ENCODE measurements around the gene UBC. TPM values are rescaled to one million over a fixed set of nuclear protein-coding genes. Genes with fewer than 3 reads are reported as not detected.
A peak's percentile ranks its signal among the peaks of the same experiment; 100 is the strongest.
"Not testable (repeated sequence)": the region's sequence is repeated elsewhere in the genome, so short reads cannot be mapped to it uniquely, and the experiment has no call there.

Gene UBC
- total RNA-seq, 3 donors from 2014 or later, result 1,552 to 1,797 (median 1,598) TPM

GRCh38 chr12:124940143-124940392 is 25.6 kb upstream of the UBC start:
- intact Hi-C loops (cut with DNase I; ENCODE audit: low total_unique reads), result no loop called here
- Histone ChIP-seq H3K27me3 (no peaks in the 10 kb centered on the region), H3K27ac (peak overlapping the region; percentile 97 to 98), H3K9me3 (no peaks in the 10 kb centered on the region), H3K4me1 (peaks cover 0 to 2% of the 10 kb centered on the region in 2 donors), H3K4me3 (peak overlapping the region; percentile 46 to 75 (median 56)), H3K36me3 (no peaks in the 10 kb centered on the region)
- TF ChIP-seq POLR2AphosphoS5 (IDR thresholded peaks at IDR 0.05), result no peak
- TF ChIP-seq CTCF (IDR thresholded peaks at IDR 0.05), result no peak
- TF ChIP-seq POLR2A (IDR thresholded peaks at IDR 0.05), result no peak
- DNase-seq (ENCODE audit: low spot score in 2 of 2), result no peak

- DNase-seq (ENCODE audit: low spot score in 2 of 2), result peak; percentile 86
- intact Hi-C loops (cut with DNase I; ENCODE audit: low total_unique reads), result no loop called here
- Histone ChIP-seq H3K27ac (peak overlapping the region; percentile 97 to 98), H3K36me3 (no peaks in the 10 kb centered on the region), H3K4me3 (peak overlapping the region; percentile 46 to 75 (median 56)), H3K4me1 (peaks cover 0 to 2% of the 10 kb centered on the region in 2 donors), H3K27me3 (no peaks in the 10 kb centered on the region), H3K9me3 (no peaks in the 10 kb centered on the region)
- TF ChIP-seq CTCF (IDR thresholded peaks at IDR 0.05), result peak in 2 of 3 donors; percentile 23 to 52
- no peak for TF ChIP-seq POLR2A (IDR thresholded peaks at IDR 0.05)
- peak; percentile 80 to 96 (median 83) for TF ChIP-seq POLR2AphosphoS5 (IDR thresholded peaks at IDR 0.05)
Measured at GRCh38 chr12:124939421-124940142, 25.1 kb upstream of the UBC start.

GRCh38 chr12:124939079-124939420 is 24.6 kb upstream of the UBC start:
- H3K27me3 ChIP-seq, result no peaks in the 10 kb centered on the region
- peak in 1 of 2 donors; percentile 78 for DNase-seq (ENCODE audit: low spot score in 2 of 2)
- peak overlapping the region; percentile 97 to 98 for H3K27ac ChIP-seq
- H3K36me3 ChIP-seq, result no peaks in the 10 kb centered on the region
- H3K4me3 ChIP-seq, result peak overlapping the region; percentile 46 to 75 (median 56)
- intact Hi-C loops (cut with DNase I; ENCODE audit: low total_unique reads), result no loop called here
- H3K4me1 ChIP-seq, result peaks cover 0 to 2% of the 10 kb centered on the region in 2 donors
- H3K9me3 ChIP-seq, result no peaks in the 10 kb centered on the region
- TF ChIP-seq POLR2A (IDR thresholded peaks at IDR 0.05) (no peak), CTCF (IDR thresholded peaks at IDR 0.05) (peak in 2 of 3 donors; percentile 30 to 52)

GRCh38 chr12:124938587-124938986 is 24.1 kb upstream of the UBC start:
- no peak for TF ChIP-seq POLR2AphosphoS5 (IDR thresholded peaks at IDR 0.05)
- no peak for TF ChIP-seq POLR2A (IDR thresholded peaks at IDR 0.05)
- no peak for TF ChIP-seq CTCF (IDR thresholded peaks at IDR 0.05)
- intact Hi-C loops (cut with DNase I; ENCODE audit: low total_unique reads), result no loop called here
- H3K4me1 ChIP-seq, result peaks cover 0 to 2% of the 10 kb centered on the region in 2 donors
- H3K27me3 ChIP-seq, result no peaks in the 10 kb centered on the region
- DNase-seq (ENCODE audit: low spot score in 2 of 2), result peak in 1 of 2 donors; percentile 88
- peak overlapping the region; percentile 46 to 75 (median 56) for H3K4me3 ChIP-seq
- no peaks in the 10 kb centered on the region for H3K36me3 ChIP-seq
- peak overlapping the region; percentile 97 to 98 for H3K27ac ChIP-seq
- H3K9me3 ChIP-seq, result no peaks in the 10 kb centered on the region

GRCh38 chr12:124938108-124938507 is 23.7 kb upstream of the UBC start:
- peak overlapping the region; percentile 46 to 75 (median 56) for H3K4me3 ChIP-seq
- H3K36me3 ChIP-seq, result no peaks in the 10 kb centered on the region
- DNase-seq (ENCODE audit: low spot score in 2 of 2), result no peak
- H3K27me3 ChIP-seq, result no peaks in the 10 kb centered on the region
- H3K9me3 ChIP-seq, result no peaks in the 10 kb centered on the region
- intact Hi-C loops (cut with DNase I; ENCODE audit: low total_unique reads), result no loop called here
- TF ChIP-seq POLR2AphosphoS5 (IDR thresholded peaks at IDR 0.05), result no peak
- TF ChIP-seq POLR2A (IDR thresholded peaks at IDR 0.05), result no peak
- no peak for TF ChIP-seq CTCF (IDR thresholded peaks at IDR 0.05)
- peaks cover 0 to 2% of the 10 kb centered on the region in 2 donors for H3K4me1 ChIP-seq
- peak overlapping the region; percentile 97 to 98 for H3K27ac ChIP-seq

GRCh38 chr12:124931528-124931927 is 17.1 kb upstream of the UBC start:
- H3K4me1 ChIP-seq; H3K4me3 ChIP-seq; H3K36me3 ChIP-seq; H3K27me3 ChIP-seq; H3K27ac ChIP-seq; H3K9me3 ChIP-seq; intact Hi-C loops (cut with DNase I; ENCODE audit: low total_unique reads): not testable (repeated sequence)
- DNase-seq (ENCODE audit: low spot score in 2 of 2), result peak in 1 of 2 donors; percentile 9

All from breast epithelium (tissue), 4 donors.